ENCODE data around the gene C19orf53.
A peak's percentile ranks its signal among the peaks of the same experiment; 100 is the strongest.
"Not testable (repeated sequence)": the region's sequence is repeated elsewhere in the genome, so short reads cannot be mapped to it uniquely, and the experiment has no call there.

The C19orf53 gene

GRCh38 chr19:13764101-13764807 is 10.0 kb upstream of the C19orf53 start, which contains the start of gene MRI1:
TSS of gene MRI1 (plus strand) at chr19:13764522. CDS start at chr19:13764589, 67 bp downstream.
- peak; percentile 90 for DNase-seq

DNA sequence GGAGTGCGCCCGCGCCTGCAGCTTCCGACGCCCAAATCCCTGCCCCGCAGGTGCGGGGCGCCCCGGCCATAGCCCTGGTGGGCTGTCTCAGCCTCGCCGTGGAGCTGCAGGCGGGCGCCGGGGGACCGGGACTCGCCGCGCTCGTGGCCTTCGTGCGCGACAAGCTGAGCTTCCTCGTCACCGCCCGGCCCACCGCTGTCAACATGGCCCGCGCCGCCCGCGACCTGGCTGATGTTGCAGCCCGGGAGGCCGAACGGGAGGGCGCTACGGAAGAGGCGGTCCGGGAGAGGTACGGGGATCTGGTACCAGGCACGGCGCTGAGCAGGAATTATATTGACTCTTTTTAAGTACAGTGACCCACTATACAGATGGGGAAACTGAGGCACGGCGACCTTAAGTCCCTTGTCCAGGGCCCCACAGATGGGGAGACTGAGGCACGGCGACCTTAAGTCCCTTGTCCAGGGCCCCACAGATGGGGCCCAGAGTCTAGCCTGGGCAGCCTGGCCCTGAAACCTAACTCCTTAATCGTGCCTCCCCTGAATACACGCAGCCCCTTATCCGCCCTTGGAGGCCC is 9.3 kb upstream of the C19orf53 start:
- peak; percentile 45 for DNase-seq

GRCh38 chr19:13765395-13766094 is 8.7 kb upstream of the C19orf53 start:
- DNase-seq = no peak

- DNase-seq = no peak
Observed at GRCh38 chr19:13766095-13766481, 8.2 kb upstream of the C19orf53 start.

DNA sequence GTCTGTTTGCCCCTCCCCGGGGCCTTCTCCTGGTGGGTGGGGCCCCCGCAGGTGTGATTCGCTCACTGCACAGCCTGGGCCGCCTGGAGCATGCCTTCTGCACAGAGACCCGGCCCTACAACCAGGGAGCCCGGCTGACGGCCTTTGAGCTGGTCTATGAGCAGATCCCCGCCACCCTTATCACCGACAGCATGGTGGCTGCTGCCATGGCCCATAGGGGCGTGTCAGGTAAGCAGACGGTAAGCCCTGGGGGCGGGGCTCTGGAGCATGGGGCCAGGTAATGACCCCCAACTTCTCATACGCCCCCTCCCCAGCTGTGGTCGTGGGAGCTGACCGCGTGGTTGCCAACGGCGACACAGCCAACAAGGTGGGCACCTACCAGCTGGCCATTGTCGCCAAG is 5.7 kb upstream of the C19orf53 start:
- DNase-seq = no peak

GRCh38 chr19:13770013-13770635 is 4.1 kb upstream of the C19orf53 start:
- DNase-seq = no peak

DNA sequence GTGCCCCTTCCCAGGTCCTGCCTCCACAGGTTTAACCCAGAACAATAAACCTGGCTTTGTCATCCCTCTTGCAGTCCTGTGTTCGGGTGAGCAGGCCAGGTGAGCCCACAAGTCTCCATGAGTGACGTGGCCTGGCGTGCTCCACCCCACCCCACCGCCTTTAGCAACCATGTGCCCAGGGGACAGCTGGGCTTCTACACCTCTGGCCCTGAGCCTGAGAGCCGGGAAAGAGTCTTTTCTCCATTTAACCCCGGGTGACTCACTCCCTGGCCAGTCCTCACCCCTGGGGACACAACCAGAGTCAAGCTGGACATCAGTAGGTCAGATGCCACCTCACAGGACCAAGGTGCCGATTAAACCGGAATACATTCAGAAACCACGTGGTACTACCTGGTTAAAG is 4.1 kb downstream of the C19orf53 start:
- DNase-seq = no peak

DNA sequence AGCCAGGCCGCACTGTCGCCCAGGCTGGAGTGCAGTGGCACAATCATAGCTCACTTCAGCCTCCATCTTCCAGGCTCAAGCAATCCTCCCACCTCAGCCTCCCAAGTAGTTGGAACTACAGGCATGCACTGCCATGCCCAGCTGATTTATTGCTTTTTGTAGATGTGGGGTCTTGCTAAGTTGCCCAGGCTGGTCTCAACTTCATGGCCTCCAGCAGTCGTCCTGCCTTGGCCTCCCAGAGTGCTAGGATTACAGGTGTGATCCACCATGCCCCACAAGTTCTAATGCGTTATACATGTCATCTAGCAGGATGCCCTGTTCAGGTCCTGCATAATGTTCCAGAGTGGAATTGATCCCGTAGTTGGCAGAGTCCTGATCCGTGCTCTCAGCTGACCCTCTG is 4.6 kb downstream of the C19orf53 start:
- DNase-seq = no peak

DNA sequence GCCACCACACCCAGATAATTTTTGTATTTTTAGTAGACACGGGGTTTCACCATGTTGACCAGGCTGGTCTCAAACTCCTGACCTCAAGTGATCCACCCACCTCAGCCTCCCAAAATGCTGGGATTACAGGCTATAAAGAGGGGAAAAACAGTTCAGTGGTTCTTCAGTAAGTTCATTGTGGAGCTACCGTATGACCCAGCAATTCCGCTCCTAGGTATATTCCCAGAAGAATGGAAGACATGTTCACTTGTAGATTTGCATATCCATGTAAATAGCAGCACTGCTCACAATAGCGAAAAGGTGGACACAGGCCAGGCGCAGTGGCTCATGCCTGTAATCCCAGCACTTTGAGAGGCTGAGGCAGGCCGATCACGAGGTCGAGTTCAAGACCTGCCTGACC is 5.5 kb downstream of the C19orf53 start:
- not testable (repeated sequence) for DNase-seq

DNA sequence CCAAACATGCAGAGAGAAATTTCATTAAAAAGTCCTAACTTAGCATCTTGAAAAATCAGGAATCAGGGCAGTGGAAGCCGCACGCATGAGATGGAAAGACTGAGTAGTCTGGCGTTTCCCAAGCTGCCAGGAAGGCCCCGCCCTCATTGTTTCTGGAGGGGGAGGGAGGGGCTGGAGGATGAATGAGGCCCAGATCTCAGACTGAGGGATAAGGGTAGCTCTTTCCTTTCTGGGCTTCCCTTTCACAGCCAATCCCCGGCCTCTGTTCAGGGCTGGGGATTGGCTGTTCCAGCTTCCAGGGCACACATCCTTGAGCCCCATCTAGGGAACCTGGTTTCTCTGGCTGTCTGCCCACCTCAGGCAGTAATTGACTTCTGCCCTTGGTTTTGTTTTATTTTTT is 7.3 kb downstream of the C19orf53 start:
- DNase-seq = peak; percentile 85

GRCh38 chr19:13782537-13782936 is 8.3 kb downstream of the C19orf53 start:
- DNase-seq = no peak

- no peak for DNase-seq
Observed at GRCh38 chr19:13783565-13784500, 9.6 kb downstream of the C19orf53 start.

GRCh38 chr19:13784731-13785452 is 10.6 kb downstream of the C19orf53 start:
- peak; percentile 72 for DNase-seq

GRCh38 chr19:13788991-13789390 is 14.7 kb downstream of the C19orf53 start:
- DNase-seq = no peak

DNA sequence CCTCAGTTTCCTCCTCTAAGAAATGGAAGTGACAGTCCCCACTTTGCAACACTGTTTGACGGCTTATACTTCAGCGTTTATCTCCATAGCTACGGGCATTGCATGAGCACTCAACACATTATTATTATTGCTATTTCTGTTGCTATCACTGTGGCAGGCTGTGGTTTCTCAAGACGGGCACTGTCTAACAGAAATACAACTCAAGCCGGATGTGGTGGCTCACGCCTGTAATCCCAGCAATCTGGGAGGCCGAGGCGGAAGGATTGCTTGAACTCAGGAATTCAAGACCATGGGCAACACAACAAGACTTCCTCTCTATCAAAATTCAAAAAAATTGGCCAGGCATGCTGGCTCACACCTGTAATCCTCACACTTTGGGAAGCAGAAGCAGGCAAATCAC is 16.1 kb downstream of the C19orf53 start:
- no peak for DNase-seq

DNA sequence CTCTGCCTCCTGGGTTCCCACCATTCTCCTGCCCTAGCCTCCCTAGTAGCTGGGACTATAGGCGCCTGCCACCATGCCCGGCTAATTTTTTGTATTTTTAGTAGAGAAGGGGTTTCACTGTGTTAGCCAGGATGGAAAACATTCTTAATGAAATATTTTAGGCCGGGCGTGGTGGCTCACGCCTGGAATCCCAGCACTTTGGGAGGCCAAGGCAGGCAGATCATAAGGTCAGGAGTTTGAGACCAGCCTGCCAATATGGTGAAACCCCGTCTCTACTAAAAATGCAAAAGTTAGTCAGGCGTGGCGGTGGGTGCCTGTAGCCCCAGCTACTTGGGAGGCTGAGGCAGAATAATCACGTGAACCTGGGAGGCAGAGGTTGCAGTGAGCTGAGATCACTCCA is 19.1 kb downstream of the C19orf53 start:
- DNase-seq = not testable (repeated sequence)

DNA sequence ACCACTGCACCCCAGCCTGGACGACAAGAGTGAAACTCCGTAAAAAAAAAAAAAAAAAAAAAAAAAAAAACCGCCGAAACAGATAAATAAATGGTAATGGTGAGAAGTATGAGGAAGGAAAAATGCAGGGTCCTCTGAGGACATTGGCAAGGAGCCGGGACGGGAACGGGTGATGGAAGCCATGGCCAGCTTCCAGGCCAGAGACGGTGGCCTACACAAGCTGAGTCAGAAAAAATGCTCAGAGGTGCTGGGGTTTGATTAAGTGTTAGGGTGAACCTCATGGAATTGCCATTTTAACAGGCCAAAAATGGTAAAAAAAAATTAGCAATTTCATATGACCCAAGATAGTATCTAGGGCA is 20.1 kb downstream of the C19orf53 start:
- peak; percentile 48 for DNase-seq

DNA sequence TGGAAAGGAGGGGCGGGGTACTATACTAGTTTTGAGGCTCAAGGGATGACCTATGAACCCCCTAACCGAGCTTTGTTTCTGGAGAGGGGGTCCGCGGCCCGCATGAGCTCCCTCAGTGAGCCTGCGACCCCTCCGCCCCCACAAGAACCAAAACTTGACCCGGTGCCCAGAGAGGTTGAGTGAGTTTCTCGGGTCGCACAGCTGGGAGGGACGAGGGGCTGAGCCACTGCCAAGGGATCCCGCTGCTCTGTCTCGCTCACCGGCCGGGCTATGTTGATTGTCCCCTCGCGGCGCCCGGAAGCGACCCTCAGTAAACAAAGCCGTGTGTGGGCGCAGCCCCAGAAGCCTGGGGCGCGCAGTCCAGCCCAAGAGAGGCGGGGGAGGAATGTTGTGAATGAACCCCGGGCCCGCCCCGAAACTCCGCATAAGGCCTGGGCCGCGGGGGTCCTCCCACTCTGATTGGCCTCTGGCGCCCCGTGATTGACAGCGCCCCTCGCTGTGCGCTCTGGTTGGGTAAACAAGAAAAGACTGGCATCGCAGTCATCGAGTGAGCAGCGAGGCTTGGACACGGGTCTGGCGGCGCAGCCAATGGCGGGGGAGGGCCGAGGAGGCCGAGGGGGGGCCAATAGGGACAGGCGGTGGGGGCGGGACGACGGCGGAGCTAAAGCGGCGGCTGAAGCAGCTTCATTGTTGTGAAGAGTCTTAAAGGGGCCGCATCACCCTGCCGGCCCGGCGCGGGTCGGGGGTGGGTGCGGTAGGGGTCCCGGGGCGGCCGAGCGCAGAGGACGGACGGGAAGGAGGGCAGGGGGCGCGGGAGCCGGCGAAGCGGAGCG is 20.7 kb downstream of the C19orf53 start, which contains the start of gene ZSWIM4:
TSS of gene ZSWIM4 (plus strand) at position 687 of the 833 bp plus-strand sequence. CDS start 206 bp downstream, outside the sequence.
- DNase-seq = peak; percentile 100

DNA sequence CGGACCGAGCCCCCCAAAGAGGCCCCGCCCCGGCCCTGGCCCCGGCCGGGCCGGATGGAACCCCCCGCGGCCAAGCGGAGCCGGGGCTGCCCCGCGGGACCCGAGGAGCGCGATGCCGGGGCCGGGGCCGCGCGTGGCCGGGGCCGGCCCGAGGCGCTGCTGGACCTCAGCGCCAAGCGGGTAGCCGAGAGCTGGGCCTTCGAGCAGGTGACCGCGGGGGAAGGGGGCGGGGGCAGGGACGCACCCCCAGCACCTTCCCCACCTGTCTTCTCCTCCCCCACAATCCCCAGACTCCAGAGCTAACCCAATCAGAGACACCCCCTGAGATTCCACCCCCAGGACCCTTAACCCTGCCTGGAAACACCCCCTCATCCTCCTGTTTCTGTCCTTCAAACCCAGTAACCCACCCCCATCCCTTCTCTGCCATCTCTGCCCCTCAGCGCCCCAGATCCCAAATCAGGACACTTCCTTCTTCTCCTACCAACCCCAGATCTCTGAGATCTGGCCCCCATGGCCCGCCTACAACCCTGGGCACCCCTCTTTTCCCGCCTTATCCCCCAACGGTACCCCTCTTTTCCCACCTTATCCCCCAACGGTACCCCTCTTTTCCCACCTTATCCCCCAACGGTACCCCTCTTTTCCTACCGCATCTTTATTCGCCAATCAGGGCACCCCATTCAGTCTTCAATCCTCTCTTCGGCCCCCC is 21.5 kb downstream of the C19orf53 start:
- peak; percentile 56 for DNase-seq
